ENCODE data around the gene DLL3.

DNA sequence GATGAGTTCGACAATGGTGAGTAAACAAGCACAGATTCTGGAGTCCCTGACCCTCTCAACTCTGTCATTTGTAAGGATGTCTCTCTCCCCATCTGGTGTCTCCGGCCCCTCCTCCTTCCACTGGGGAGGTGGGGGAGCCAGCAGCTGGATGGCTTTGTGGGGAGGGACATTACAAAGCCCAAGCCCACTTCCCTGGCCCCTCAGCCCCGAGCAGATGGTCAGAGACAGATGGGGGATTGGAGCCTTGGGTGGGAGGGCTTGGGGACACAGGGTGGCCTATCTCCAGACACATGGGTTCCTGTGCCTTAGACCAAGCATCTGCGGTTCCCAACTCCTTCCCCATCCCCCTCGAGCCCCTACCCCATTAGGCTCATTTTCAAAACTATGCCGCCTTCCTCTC, 15.6 kb upstream of the DLL3 start:
- TF ChIP-seq POLR2A (IDR thresholded peaks at IDR 0.05) = no peak
- TF ChIP-seq, protein P1, sequence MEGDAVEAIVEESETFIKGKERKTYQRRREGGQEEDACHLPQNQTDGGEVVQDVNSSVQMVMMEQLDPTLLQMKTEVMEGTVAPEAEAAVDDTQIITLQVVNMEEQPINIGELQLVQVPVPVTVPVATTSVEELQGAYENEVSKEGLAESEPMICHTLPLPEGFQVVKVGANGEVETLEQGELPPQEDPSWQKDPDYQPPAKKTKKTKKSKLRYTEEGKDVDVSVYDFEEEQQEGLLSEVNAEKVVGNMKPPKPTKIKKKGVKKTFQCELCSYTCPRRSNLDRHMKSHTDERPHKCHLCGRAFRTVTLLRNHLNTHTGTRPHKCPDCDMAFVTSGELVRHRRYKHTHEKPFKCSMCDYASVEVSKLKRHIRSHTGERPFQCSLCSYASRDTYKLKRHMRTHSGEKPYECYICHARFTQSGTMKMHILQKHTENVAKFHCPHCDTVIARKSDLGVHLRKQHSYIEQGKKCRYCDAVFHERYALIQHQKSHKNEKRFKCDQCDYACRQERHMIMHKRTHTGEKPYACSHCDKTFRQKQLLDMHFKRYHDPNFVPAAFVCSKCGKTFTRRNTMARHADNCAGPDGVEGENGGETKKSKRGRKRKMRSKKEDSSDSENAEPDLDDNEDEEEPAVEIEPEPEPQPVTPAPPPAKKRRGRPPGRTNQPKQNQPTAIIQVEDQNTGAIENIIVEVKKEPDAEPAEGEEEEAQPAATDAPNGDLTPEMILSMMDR (IDR thresholded peaks at IDR 0.05) = no peak

Measured in heart left ventricle (tissue), 13 donors.